HepG2 (cell line): ENCODE data around the gene ERBB4. TPM values are rescaled to one million over a fixed set of nuclear protein-coding genes. Genes with fewer than 3 reads are reported as not detected.

ENCODE experiments used
- AFF4 ChIP-seq: sonication (generic); formaldehyde crosslinking; IDR thresholded peaks from 2 replicates; pipeline ENCODE4 v1.4.0; 2020; ENCODE audit warnings: missing genetic modification reagents
- FOSL1 ChIP-seq: sonication (generic); formaldehyde crosslinking; IDR thresholded peaks from 2 replicates; pipeline ENCODE4 v1.9.0; 2021; ENCODE audit warnings: missing genetic modification reagents, borderline replicate concordance
- FOXA1 ChIP-seq, 2 experiments: fragments of 450-650 bp in 1 of 2; sonication (generic) in 1 of 2; formaldehyde crosslinking in 1 of 2; IDR thresholded peaks; 2 replicates each; pipeline versions ENCODE4 v1.4.0 to v1.6.1; 2016 to 2020; ENCODE audit warnings: missing genetic modification reagents in 1 of 2
- FOXA3 ChIP-seq: IDR thresholded peaks from 2 replicates; pipeline ENCODE4 v1.6.1; 2016; ENCODE audit warnings: missing genetic modification reagents, missing compliant biosample characterization
- JUND ChIP-seq: sonication (generic); formaldehyde crosslinking; IDR thresholded peaks from 2 replicates; pipeline ENCODE4 v1.8.0; 2022; ENCODE audit warnings: mild to moderate bottlenecking, missing genetic modification reagents
- KMT2A ChIP-seq: sonication (generic); formaldehyde crosslinking; IDR thresholded peaks from 2 replicates; pipeline ENCODE4 v1.4.0; 2020; ENCODE audit warnings: missing genetic modification reagents
- MAF1 ChIP-seq: sonication (generic); formaldehyde crosslinking; IDR thresholded peaks from 2 replicates; pipeline ENCODE4 v1.5.0; 2020; ENCODE audit warnings: missing genetic modification reagents, borderline replicate concordance
- MIER2 ChIP-seq: IDR thresholded peaks from 2 replicates; pipeline ENCODE4 v1.6.1; 2016; ENCODE audit warnings: missing biosample characterization, missing genetic modification reagents
- PAF1 ChIP-seq: IDR thresholded peaks from 2 replicates; pipeline ENCODE4 v1.6.1; 2016; ENCODE audit warnings: missing genetic modification reagents, missing compliant biosample characterization
- PHF5A ChIP-seq: IDR thresholded peaks from one replicate; pipeline ENCODE4 v1.6.1; 2018; ENCODE audit warnings: low read depth, missing genetic modification reagents; ENCODE audit not compliant: unreplicated experiment
- PRPF4 ChIP-seq: fragments of 200-400 bp; formaldehyde crosslinking; IDR thresholded peaks from 2 replicates; pipeline ENCODE4 v1.6.1; 2016; ENCODE audit warnings: low read length, low read depth; ENCODE audit not compliant: poor library complexity, severe bottlenecking
- RBFOX2 ChIP-seq: fragments of 200-400 bp; formaldehyde crosslinking; IDR thresholded peaks from 2 replicates; pipeline ENCODE4 v1.6.1; 2017; ENCODE audit warnings: low read depth, mild to moderate bottlenecking, low read length
- SKI ChIP-seq: fragments of 450-650 bp; IDR thresholded peaks from one replicate; pipeline ENCODE4 v1.6.1; 2018; ENCODE audit warnings: mild to moderate bottlenecking; ENCODE audit not compliant: partially characterized antibody
- SOX6 ChIP-seq, 2 experiments: fragments of 450-650 bp in 1 of 2; sonication (generic) in 1 of 2; formaldehyde crosslinking in 1 of 2; IDR thresholded peaks; 2 replicates each; pipeline versions ENCODE4 v1.4.0 to v1.6.1; 2017 to 2020; ENCODE audit warnings: antibody characterized with exemption in 1 of 2, mild to moderate bottlenecking in 1 of 2, missing genetic modification reagents in 1 of 2
- THRA ChIP-seq: sonication (generic); formaldehyde crosslinking; IDR thresholded peaks from 2 replicates; pipeline ENCODE4 v1.4.0; 2020; ENCODE audit warnings: missing genetic modification reagents, borderline replicate concordance
- XRCC5 ChIP-seq: fragments of 200-400 bp; formaldehyde crosslinking; optimal IDR thresholded peaks from 2 replicates; pipeline ENCODE3; 2017; ENCODE audit warnings: mild to moderate bottlenecking, low read length
- YY1 ChIP-seq: IDR thresholded peaks from 2 replicates; pipeline ENCODE4 v1.6.1; 2011; ENCODE audit warnings: low read length, low read depth, moderate library complexity, mild to moderate bottlenecking; ENCODE audit not compliant: insufficient read depth, insufficient replicate concordance
- ZBTB43 ChIP-seq: sonication (generic); formaldehyde crosslinking; conservative IDR thresholded peaks from 2 replicates; pipeline ENCODE4 v1.4.0; 2020; ENCODE audit warnings: missing genetic modification reagents
- ZNF17 ChIP-seq: sonication (generic); formaldehyde crosslinking; IDR thresholded peaks from 2 replicates; pipeline ENCODE4 v1.5.0; 2020; ENCODE audit warnings: mild to moderate bottlenecking, missing genetic modification reagents
- ZNF230 ChIP-seq: sonication (generic); formaldehyde crosslinking; IDR thresholded peaks from 2 replicates; pipeline ENCODE4 v1.4.0; 2020; ENCODE audit warnings: mild to moderate bottlenecking, missing genetic modification reagents
- ZNF234 ChIP-seq: sonication (generic); formaldehyde crosslinking; conservative IDR thresholded peaks from 2 replicates; pipeline ENCODE4 v1.5.1; 2020; ENCODE audit warnings: mild to moderate bottlenecking, missing genetic modification reagents
- ZNF263 ChIP-seq: sonication (generic); formaldehyde crosslinking; IDR thresholded peaks from 2 replicates; pipeline ENCODE4 v1.4.0; 2020; ENCODE audit warnings: missing genetic modification reagents
- ZNF496 ChIP-seq: sonication (generic); formaldehyde crosslinking; IDR thresholded peaks from 2 replicates; pipeline ENCODE4 v1.8.1; 2023; ENCODE audit warnings: mild to moderate bottlenecking, moderate library complexity, missing genetic modification reagents; ENCODE audit not compliant: insufficient replicate concordance
- ZNF589 ChIP-seq: sonication (generic); formaldehyde crosslinking; conservative IDR thresholded peaks from 2 replicates; pipeline ENCODE4 v1.8.0; 2022; ENCODE audit warnings: mild to moderate bottlenecking, moderate library complexity, missing genetic modification reagents
- polyA plus RNA-seq, 8 experiments: library from polyadenylated mRNA; depleted of rRNA in 3 of 8; stranded (reverse) in 7 of 8; unstranded in 1 of 8; fragments of >200 nt; fragmentation: Illumina TruSeq in 4 of 8; extraction: Trizol in 4 of 8; gene quantifications; 2 replicates each; pipeline versions ENCODE4 v1.2.1 to v1.2.3, GENCODE V29; 2011 to 2016; ENCODE audit warnings: low read depth in 4 of 8, missing spikeins in 1 of 8, mixed read lengths in 1 of 8; ENCODE audit not compliant: insufficient read depth in 1 of 8
- total RNA-seq, 5 experiments: library from RNA; depleted of rRNA; stranded (reverse); fragments of >200 nt; fragmentation: Illumina TruSeq; extraction: Trizol; gene quantifications; 2 replicates each; pipeline ENCODE4 v1.2.3, GENCODE V29; 2016; ENCODE audit warnings: low read depth in 1 of 5

ERBB4 gene
- total and polyA plus RNA-seq, 2 of the 13 experiments (the other 11 are each of a cell fraction or from before 2014, with no cell fraction given) = not detected

- TF ChIP-seq THRA (CRISPR knock-in tag) (no peak), SKI (peak; percentile 19), MAF1 (CRISPR knock-in tag) (no peak), AFF4 (CRISPR knock-in tag) (no peak), ZNF589 (CRISPR knock-in tag) (no peak), KMT2A (CRISPR knock-in tag) (no peak), FOXA3 (CRISPR knock-in tag) (peak; percentile 73; the same call in 1 of the 2 replicates), MIER2 (CRISPR knock-in tag) (no peak), JUND (CRISPR knock-in tag) (peak; percentile 83), ZNF263 (CRISPR knock-in tag) (no peak), RBFOX2 (no peak), PAF1 (CRISPR knock-in tag) (no peak), FOSL1 (CRISPR knock-in tag) (peak; percentile 70; the same call in 1 of the 2 replicates), YY1 (no peak), PHF5A (no peak), ZNF496 (CRISPR knock-in tag) (no peak), SOX6 (IDR thresholded peaks at IDR 0.05) (no peak), SOX6 (CRISPR knock-in tag; IDR thresholded peaks at IDR 0.05) (no peak), FOXA1 (IDR thresholded peaks at IDR 0.05) (no peak), FOXA1 (CRISPR knock-in tag; IDR thresholded peaks at IDR 0.05) (peak; percentile 68), XRCC5 (no peak), ZNF234 (no peak), PRPF4 (no peak), ZNF230 (no peak), ZBTB43 (CRISPR knock-in tag) (no peak), ZNF17 (CRISPR knock-in tag) (no peak)
These were observed 114.5 kb downstream of the ERBB4 start (continued) for GRCh38 chr2:212424082-212424481.
